ENCODE data around the gene PLEKHA4.

The PLEKHA4 gene

GRCh38 chr19:48836089-48837017 is 32.1 kb downstream of the PLEKHA4 start, which contains the start of gene HSD17B14:
HSD17B14 (minus strand) TSS chr19:48836491; CDS start chr19:48836411, 80 bp downstream.
- TF ChIP-seq POLR2AphosphoS5 (IDR thresholded peaks at IDR 0.05; ENCODE audit: low read depth, low read length), result no peak
- no peak for TF ChIP-seq POU2F2 (IDR thresholded peaks at IDR 0.05; ENCODE audit: low read depth, low read length)
- TF ChIP-seq TAF1 (IDR thresholded peaks at IDR 0.05; ENCODE audit: low read depth, low read length), result no peak
- no peak for TF ChIP-seq PAX5 (IDR thresholded peaks at IDR 0.05; ENCODE audit: insufficient read depth, low read length, severe bottlenecking)
- TF ChIP-seq SPI1 (IDR thresholded peaks at IDR 0.05; ENCODE audit: low read depth, low read length), result no peak
- TF ChIP-seq POLR2A (IDR thresholded peaks at IDR 0.05; ENCODE audit: low read depth, low read length), result no peak
- FAIRE-seq (no peak), DNase-seq (ENCODE audit: insufficient read length, low spot score) (no peak)

GRCh38 chr19:48835734-48836088 is 32.7 kb downstream of the PLEKHA4 start:
- FAIRE-seq (peak; percentile 98), DNase-seq (ENCODE audit: insufficient read length, low spot score) (peak; percentile 87)
- TF ChIP-seq TAF1 (IDR thresholded peaks at IDR 0.05; ENCODE audit: low read depth, low read length) (no peak), SPI1 (IDR thresholded peaks at IDR 0.05; ENCODE audit: low read depth, low read length) (no peak), PAX5 (IDR thresholded peaks at IDR 0.05; ENCODE audit: insufficient read depth, low read length, severe bottlenecking) (no peak), POLR2AphosphoS5 (IDR thresholded peaks at IDR 0.05; ENCODE audit: low read depth, low read length) (no peak), POLR2A (IDR thresholded peaks at IDR 0.05; ENCODE audit: low read depth, low read length) (no peak), POU2F2 (IDR thresholded peaks at IDR 0.05; ENCODE audit: low read depth, low read length) (no peak)

GRCh38 chr19:48833977-48834376 is 34.4 kb downstream of the PLEKHA4 start:
- no peak for DNase-seq (ENCODE audit: insufficient read length, low spot score)
- no peak for FAIRE-seq
- TF ChIP-seq PAX5 (IDR thresholded peaks at IDR 0.05; ENCODE audit: insufficient read depth, low read length, severe bottlenecking) (no peak), TAF1 (IDR thresholded peaks at IDR 0.05; ENCODE audit: low read depth, low read length) (no peak), SPI1 (IDR thresholded peaks at IDR 0.05; ENCODE audit: low read depth, low read length) (no peak), POU2F2 (IDR thresholded peaks at IDR 0.05; ENCODE audit: low read depth, low read length) (no peak), POLR2A (IDR thresholded peaks at IDR 0.05; ENCODE audit: low read depth, low read length) (no peak), POLR2AphosphoS5 (IDR thresholded peaks at IDR 0.05; ENCODE audit: low read depth, low read length) (no peak)

- DNase-seq (ENCODE audit: insufficient read length, low spot score) (no peak), FAIRE-seq (no peak)
- TF ChIP-seq POU2F2 (IDR thresholded peaks at IDR 0.05; ENCODE audit: low read depth, low read length), result no peak
- no peak for TF ChIP-seq TAF1 (IDR thresholded peaks at IDR 0.05; ENCODE audit: low read depth, low read length)
- no peak for TF ChIP-seq SPI1 (IDR thresholded peaks at IDR 0.05; ENCODE audit: low read depth, low read length)
- no peak for TF ChIP-seq POLR2AphosphoS5 (IDR thresholded peaks at IDR 0.05; ENCODE audit: low read depth, low read length)
- no peak for TF ChIP-seq POLR2A (IDR thresholded peaks at IDR 0.05; ENCODE audit: low read depth, low read length)
- TF ChIP-seq PAX5 (IDR thresholded peaks at IDR 0.05; ENCODE audit: insufficient read depth, low read length, severe bottlenecking), result no peak
Observed at GRCh38 chr19:48833049-48833448, 35.4 kb downstream of the PLEKHA4 start.

GRCh38 chr19:48830965-48831364 is 37.5 kb downstream of the PLEKHA4 start:
- TF ChIP-seq SPI1 (IDR thresholded peaks at IDR 0.05; ENCODE audit: low read depth, low read length) (no peak), PAX5 (IDR thresholded peaks at IDR 0.05; ENCODE audit: insufficient read depth, low read length, severe bottlenecking) (no peak), TAF1 (IDR thresholded peaks at IDR 0.05; ENCODE audit: low read depth, low read length) (no peak), POLR2A (IDR thresholded peaks at IDR 0.05; ENCODE audit: low read depth, low read length) (no peak), POLR2AphosphoS5 (IDR thresholded peaks at IDR 0.05; ENCODE audit: low read depth, low read length) (no peak), POU2F2 (IDR thresholded peaks at IDR 0.05; ENCODE audit: low read depth, low read length) (no peak)
- FAIRE-seq (no peak), DNase-seq (ENCODE audit: insufficient read length, low spot score) (no peak)

GRCh38 chr19:48830088-48830487 is 38.3 kb downstream of the PLEKHA4 start:
- no peak for FAIRE-seq
- DNase-seq (ENCODE audit: insufficient read length, low spot score), result no peak
- TF ChIP-seq PAX5 (IDR thresholded peaks at IDR 0.05; ENCODE audit: insufficient read depth, low read length, severe bottlenecking) (no peak), POLR2A (IDR thresholded peaks at IDR 0.05; ENCODE audit: low read depth, low read length) (no peak), POU2F2 (IDR thresholded peaks at IDR 0.05; ENCODE audit: low read depth, low read length) (no peak), SPI1 (IDR thresholded peaks at IDR 0.05; ENCODE audit: low read depth, low read length) (no peak), POLR2AphosphoS5 (IDR thresholded peaks at IDR 0.05; ENCODE audit: low read depth, low read length) (no peak), TAF1 (IDR thresholded peaks at IDR 0.05; ENCODE audit: low read depth, low read length) (no peak)

GRCh38 chr19:48826606-48827020 is 41.8 kb downstream of the PLEKHA4 start:
- TF ChIP-seq POLR2AphosphoS5 (IDR thresholded peaks at IDR 0.05; ENCODE audit: low read depth, low read length) (no peak), TAF1 (IDR thresholded peaks at IDR 0.05; ENCODE audit: low read depth, low read length) (no peak), POU2F2 (IDR thresholded peaks at IDR 0.05; ENCODE audit: low read depth, low read length) (no peak), POLR2A (IDR thresholded peaks at IDR 0.05; ENCODE audit: low read depth, low read length) (no peak), SPI1 (IDR thresholded peaks at IDR 0.05; ENCODE audit: low read depth, low read length) (no peak), PAX5 (IDR thresholded peaks at IDR 0.05; ENCODE audit: insufficient read depth, low read length, severe bottlenecking) (no peak)
- no peak for DNase-seq (ENCODE audit: insufficient read length, low spot score)
- no peak for FAIRE-seq

GRCh38 chr19:48822514-48822913 is 45.9 kb downstream of the PLEKHA4 start:
- no peak for DNase-seq (ENCODE audit: insufficient read length, low spot score)
- no peak for FAIRE-seq
- TF ChIP-seq PAX5 (IDR thresholded peaks at IDR 0.05; ENCODE audit: insufficient read depth, low read length, severe bottlenecking), result no peak
- TF ChIP-seq TAF1 (IDR thresholded peaks at IDR 0.05; ENCODE audit: low read depth, low read length), result no peak
- TF ChIP-seq SPI1 (IDR thresholded peaks at IDR 0.05; ENCODE audit: low read depth, low read length), result no peak
- no peak for TF ChIP-seq POLR2AphosphoS5 (IDR thresholded peaks at IDR 0.05; ENCODE audit: low read depth, low read length)
- TF ChIP-seq POU2F2 (IDR thresholded peaks at IDR 0.05; ENCODE audit: low read depth, low read length), result no peak

- peak; percentile 85 for FAIRE-seq
- DNase-seq (ENCODE audit: insufficient read length, low spot score), result no peak
- TF ChIP-seq PAX5 (IDR thresholded peaks at IDR 0.05; ENCODE audit: insufficient read depth, low read length, severe bottlenecking), result no peak
- no peak for TF ChIP-seq SPI1 (IDR thresholded peaks at IDR 0.05; ENCODE audit: low read depth, low read length)
- TF ChIP-seq TAF1 (IDR thresholded peaks at IDR 0.05; ENCODE audit: low read depth, low read length), result no peak
- no peak for TF ChIP-seq POLR2A (IDR thresholded peaks at IDR 0.05; ENCODE audit: low read depth, low read length)
- TF ChIP-seq POLR2AphosphoS5 (IDR thresholded peaks at IDR 0.05; ENCODE audit: low read depth, low read length), result no peak
- no peak for TF ChIP-seq POU2F2 (IDR thresholded peaks at IDR 0.05; ENCODE audit: low read depth, low read length)
Observed at GRCh38 chr19:48821633-48822032, 46.8 kb downstream of the PLEKHA4 start.
